ENCODE results near the gene TAOK3. TPM values are rescaled to one million over a fixed set of nuclear protein-coding genes. Genes with fewer than 3 reads are reported as not detected.

Gene TAOK3
- total and polyA plus RNA-seq, 9 of the 15 experiments (the other 6 are each of a cell fraction or from before 2014, with no cell fraction given): 24.3 to 83.5 (median 47.1) TPM

DNA sequence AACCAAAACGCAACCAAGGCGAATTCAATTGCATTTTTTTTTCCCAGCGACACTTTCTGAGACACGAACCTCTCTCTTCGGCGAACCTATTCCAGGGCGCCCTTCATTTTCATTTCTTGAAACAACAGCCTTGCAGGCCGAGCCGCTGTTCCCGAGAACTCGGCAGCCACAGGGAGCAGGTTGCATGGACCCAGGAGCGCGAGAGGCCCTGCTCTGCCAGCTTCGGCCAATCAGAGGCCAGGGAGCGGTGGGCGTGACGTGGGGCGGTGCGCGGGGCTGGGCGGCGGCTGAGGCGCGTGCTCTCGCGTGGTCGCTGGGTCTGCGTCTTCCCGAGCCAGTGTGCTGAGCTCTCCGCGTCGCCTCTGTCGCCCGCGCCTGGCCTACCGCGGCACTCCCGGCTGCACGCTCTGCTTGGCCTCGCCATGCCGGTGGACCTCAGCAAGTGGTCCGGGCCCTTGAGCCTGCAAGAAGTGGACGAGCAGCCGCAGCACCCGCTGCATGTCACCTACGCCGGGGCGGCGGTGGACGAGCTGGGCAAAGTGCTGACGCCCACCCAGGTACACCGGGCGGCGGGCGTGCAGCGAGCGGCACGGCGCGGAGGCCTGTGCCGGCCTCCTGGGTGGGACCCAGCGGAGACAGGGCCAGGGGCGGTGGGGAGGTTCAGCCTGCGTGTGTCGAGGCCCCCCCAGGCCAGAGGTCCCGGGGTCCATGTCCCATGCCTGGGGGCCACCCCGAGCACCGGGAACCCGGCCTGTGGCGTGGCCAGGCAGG lies 236.7 kb downstream of the TAOK3 start, which contains the start of gene PEBP1 (continued):
- peak in 1 of 2 experiments; percentile 31; a peak in 1 of 4 replicates for TF ChIP-seq SRF (CRISPR knock-in tag; IDR thresholded peaks at IDR 0.05)
- peak; percentile 87 for TF ChIP-seq CXXC5 (CRISPR knock-in tag; IDR thresholded peaks at IDR 0.05)
- TF ChIP-seq, protein P1, sequence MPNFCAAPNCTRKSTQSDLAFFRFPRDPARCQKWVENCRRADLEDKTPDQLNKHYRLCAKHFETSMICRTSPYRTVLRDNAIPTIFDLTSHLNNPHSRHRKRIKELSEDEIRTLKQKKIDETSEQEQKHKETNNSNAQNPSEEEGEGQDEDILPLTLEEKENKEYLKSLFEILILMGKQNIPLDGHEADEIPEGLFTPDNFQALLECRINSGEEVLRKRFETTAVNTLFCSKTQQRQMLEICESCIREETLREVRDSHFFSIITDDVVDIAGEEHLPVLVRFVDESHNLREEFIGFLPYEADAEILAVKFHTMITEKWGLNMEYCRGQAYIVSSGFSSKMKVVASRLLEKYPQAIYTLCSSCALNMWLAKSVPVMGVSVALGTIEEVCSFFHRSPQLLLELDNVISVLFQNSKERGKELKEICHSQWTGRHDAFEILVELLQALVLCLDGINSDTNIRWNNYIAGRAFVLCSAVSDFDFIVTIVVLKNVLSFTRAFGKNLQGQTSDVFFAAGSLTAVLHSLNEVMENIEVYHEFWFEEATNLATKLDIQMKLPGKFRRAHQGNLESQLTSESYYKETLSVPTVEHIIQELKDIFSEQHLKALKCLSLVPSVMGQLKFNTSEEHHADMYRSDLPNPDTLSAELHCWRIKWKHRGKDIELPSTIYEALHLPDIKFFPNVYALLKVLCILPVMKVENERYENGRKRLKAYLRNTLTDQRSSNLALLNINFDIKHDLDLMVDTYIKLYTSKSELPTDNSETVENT (CRISPR knock-in tag; IDR thresholded peaks at IDR 0.05): peak; percentile 53; the same call in 1 of the 2 replicates
- TF ChIP-seq ZBTB7A (IDR thresholded peaks at IDR 0.05; ENCODE audit: borderline replicate concordance, control insufficient read depth, low read depth, low read length): peak; percentile 34; the same call in 1 of the 2 replicates
- peak; percentile 33; the same call in 1 of the 2 replicates for TF ChIP-seq GTF2E2 (tag; IDR thresholded peaks at IDR 0.05)
- no peak; the same call in 1 of the 2 replicates for TF ChIP-seq RB1 (IDR thresholded peaks at IDR 0.05; ENCODE audit: low read depth)
- no peak for TF ChIP-seq TBL1XR1 (IDR thresholded peaks at IDR 0.05; ENCODE audit: low read length in 2 of 2)
- 0 out of 2 replicates have a peak, but pooled peaks have one; percentile 51 for TF ChIP-seq ZNF124 (CRISPR knock-in tag; IDR thresholded peaks at IDR 0.05)
- peak; percentile 78 for TF ChIP-seq PHF20 (IDR thresholded peaks at IDR 0.05; ENCODE audit: partially characterized antibody)
- 0 out of 2 replicates have a peak, but pooled peaks have one; percentile 20 for TF ChIP-seq GATAD2A (IDR thresholded peaks at IDR 0.05)
- TF ChIP-seq POLR2AphosphoS2 (IDR thresholded peaks at IDR 0.05; ENCODE audit: low read length): no peak
- no peak for TF ChIP-seq ARID1B (IDR thresholded peaks at IDR 0.05)
- TF ChIP-seq MECOM (CRISPR knock-in tag; IDR thresholded peaks at IDR 0.05): no peak
- TF ChIP-seq TAF15 (IDR thresholded peaks at IDR 0.05; ENCODE audit: low read depth, low read length): no peak
- peak; percentile 40 for TF ChIP-seq FIP1L1 (IDR thresholded peaks at IDR 0.05; ENCODE audit: low read depth, low read length, poor library complexity, severe bottlenecking)
- TF ChIP-seq FUS (optimal IDR thresholded peaks at IDR 0.05; ENCODE audit: low read depth, low read length): peak; percentile 28
- peak; percentile 5 for TF ChIP-seq ZNF146 (CRISPR knock-in tag; IDR thresholded peaks at IDR 0.05; ENCODE audit: unreplicated experiment)
- TF ChIP-seq ATF1 (CRISPR knock-in tag; IDR thresholded peaks at IDR 0.05): no peak
- TF ChIP-seq ATF1 (tag; IDR thresholded peaks at IDR 0.05): peak; percentile 80
- no peak for TF ChIP-seq COPS2 (conservative IDR thresholded peaks at IDR 0.05)
- peak; percentile 40; the same call in 1 of the 2 replicates for TF ChIP-seq MBD2 (IDR thresholded peaks at IDR 0.05; ENCODE audit: borderline replicate concordance, low read depth)
- no peak for TF ChIP-seq TAL1 (IDR thresholded peaks at IDR 0.05)
- peak; percentile 90 for TF ChIP-seq CREM (IDR thresholded peaks at IDR 0.05; ENCODE audit: low read depth)
- TF ChIP-seq SMAD2 (IDR thresholded peaks at IDR 0.05; ENCODE audit: low read depth, low read length): no peak
- TF ChIP-seq, protein P2, sequence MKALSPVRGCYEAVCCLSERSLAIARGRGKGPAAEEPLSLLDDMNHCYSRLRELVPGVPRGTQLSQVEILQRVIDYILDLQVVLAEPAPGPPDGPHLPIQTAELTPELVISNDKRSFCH (CRISPR knock-in tag; IDR thresholded peaks at IDR 0.05): no peak
- TF ChIP-seq, protein P2 (tag; IDR thresholded peaks at IDR 0.05): peak; percentile 43; the same call in 1 of the 2 replicates
- no peak for TF ChIP-seq PHB2 (IDR thresholded peaks at IDR 0.05; ENCODE audit: low read depth)
- no peak for TF ChIP-seq SPI1 (IDR thresholded peaks at IDR 0.05; ENCODE audit: borderline replicate concordance, low read depth, low read length)

Measured in K562 (cell line).